K562 (cell line): ENCODE data around the gene DNAH1. TPM values are rescaled to one million over a fixed set of nuclear protein-coding genes. Genes with fewer than 3 reads are reported as not detected.

Source experiments
- ATAC-seq: fragments of 200-7000 bp; cut with Tn5 transposase; 3 replicates; pipeline ENCODE4 v1.9.1; 2020; ENCODE audit warnings: moderate library complexity
- BruUV-seq: library from RNA; stranded (reverse); fragments of 400-500 nt; replicated peaks from 2 replicates; lab custom pipeline; 2021; lab: Mats Ljungman, UMichigan
- CTCF ChIA-PET: fragments of 300-600 bp; formaldehyde crosslinking; extraction: SDS; loops from one replicate; lab custom pipeline; 2021; ENCODE audit warnings: low intra/inter-chr PET ratio; lab: Yijun Ruan, JAX
- POLR2A ChIA-PET: fragments of 300-600, 350-650 bp; sonication (Branson Sonifier 250); formaldehyde crosslinking; extraction: SDS; loops from one replicate; lab custom pipeline; 2021; ENCODE audit warnings: antibody characterized with exemption, inconsistent platforms; lab: Yijun Ruan, JAX
- DNase-seq, 4 experiments: peaks; one replicate each; pipeline versions ENCODE4 v3.0.0 to v3.0.0-alpha.2; 2011 to 2018; ENCODE audit warnings: low spot score in 3 of 4, mixed read lengths in 3 of 4; ENCODE audit errors: extremely low read depth in 1 of 4
- FAIRE-seq: peaks from 2 replicates; lab custom pipeline; 2011; peaks lifted over from hg19 to GRCh38; lab: Jason Lieb, UNC
- H2AFZ ChIP-seq: 2 replicates; pipeline ENCODE4 v1.6.0; 2011; ENCODE audit warnings: low read depth, low read length, control low read depth, inconsistent platforms
- H3K27ac ChIP-seq: fragments of 200-600 bp; 3 replicates; pipeline ENCODE4 v1.8.0; 2011; ENCODE audit warnings: low read depth, mild to moderate bottlenecking, control low read depth, inconsistent platforms, low read length, moderate library complexity, mixed read lengths; ENCODE audit errors: extremely low read depth
- H3K27me3 ChIP-seq, 2 experiments: fragments of 300-600 bp in 1 of 2; 2 replicates in 1 of 2; 3 replicates in 1 of 2; pipeline versions ENCODE4 v1.6.0 to v1.8.0; 2011; ENCODE audit warnings: inconsistent platforms in 2 of 2, low read length in 2 of 2, mild to moderate bottlenecking in 1 of 2, mixed read lengths in 1 of 2, moderate library complexity in 1 of 2; ENCODE audit not compliant: control insufficient read depth in 2 of 2, insufficient read depth in 2 of 2
- H3K36me3 ChIP-seq: fragments of 300-600 bp; 3 replicates; pipeline ENCODE4 v1.8.0; 2011; ENCODE audit warnings: mild to moderate bottlenecking, low read length, inconsistent platforms; ENCODE audit not compliant: control insufficient read depth, insufficient read depth
- H3K4me1 ChIP-seq, 2 experiments: fragments of 200-600 bp in 1 of 2; replicated peaks in 1 of 2; 2 replicates in 1 of 2; 3 replicates in 1 of 2; pipeline versions ENCODE4 v1.5.1 to v1.8.0; 2011; ENCODE audit warnings: inconsistent platforms in 2 of 2, low read length in 2 of 2, mild to moderate bottlenecking in 1 of 2, mixed read lengths in 1 of 2, moderate library complexity in 1 of 2; ENCODE audit not compliant: control insufficient read depth in 2 of 2, insufficient read depth in 2 of 2
- H3K4me2 ChIP-seq: 2 replicates; pipeline ENCODE4 v1.6.1; 2011; ENCODE audit warnings: low read length, control low read depth, inconsistent platforms, mixed read lengths; ENCODE audit not compliant: insufficient read depth
- H3K4me3 ChIP-seq: fragments of 200-600 bp; sonication (generic), shearing (Covaris generic); 2 replicates; pipeline ENCODE4 v1.5.1; 2016; ENCODE audit warnings: control low read depth, inconsistent platforms
- H3K79me2 ChIP-seq: fragments of 200-600 bp; 3 replicates; pipeline ENCODE4 v1.8.0; 2011; ENCODE audit warnings: low read length, inconsistent platforms; ENCODE audit not compliant: control insufficient read depth, insufficient read depth
- H3K9ac ChIP-seq, 2 experiments: 2 replicates each; pipeline versions ENCODE4 v1.6.0 to v1.6.1; 2011; ENCODE audit warnings: low read depth in 2 of 2, low read length in 2 of 2, control low read depth in 1 of 2, inconsistent platforms in 1 of 2, mild to moderate bottlenecking in 1 of 2, mixed read lengths in 1 of 2; ENCODE audit not compliant: insufficient read depth in 1 of 2
- H3K9me1 ChIP-seq: one replicate; pipeline ENCODE4 v1.6.0; 2011; ENCODE audit warnings: inconsistent platforms, mild to moderate bottlenecking, low read length, moderate library complexity; ENCODE audit not compliant: control insufficient read depth, insufficient read depth
- H3K9me3 ChIP-seq: replicated peaks from 2 replicates; pipeline ENCODE4 v1.5.1; 2011; ENCODE audit warnings: low read depth, low read length, inconsistent platforms; ENCODE audit not compliant: control insufficient read depth, insufficient read depth
- H4K20me1 ChIP-seq: replicated peaks from 2 replicates; pipeline ENCODE4 v1.6.1; 2011; ENCODE audit warnings: low read length, inconsistent platforms, mixed read lengths; ENCODE audit not compliant: control insufficient read depth, insufficient read depth
- ARNT ChIP-seq, 2 experiments: fragments of 450-650 bp; IDR thresholded peaks; 2 replicates each; pipeline ENCODE4 v1.6.1; 2016; ENCODE audit warnings: mild to moderate bottlenecking in 1 of 2
- DPF2 ChIP-seq: fragments of 450-650 bp; IDR thresholded peaks from 2 replicates; pipeline ENCODE4 v1.6.1; 2016
- NCOA1 ChIP-seq: fragments of 450-650 bp; IDR thresholded peaks from 2 replicates; pipeline ENCODE4 v1.6.1; 2016; ENCODE audit warnings: low read depth
- NFYB ChIP-seq: IDR thresholded peaks from 2 replicates; pipeline ENCODE4 v1.6.1; 2011; ENCODE audit warnings: mild to moderate bottlenecking, moderate library complexity; ENCODE audit not compliant: insufficient read length; ENCODE audit errors: extremely low read depth
- POU5F1 ChIP-seq: fragments of 150-350 bp; IDR thresholded peaks from 2 replicates; pipeline ENCODE4 v1.6.1; 2014; ENCODE audit warnings: borderline replicate concordance, low read length, low read depth, mild to moderate bottlenecking; ENCODE audit not compliant: partially characterized antibody
- RAD21 ChIP-seq, 2 experiments: fragments of 250-450 bp in 1 of 2; fragments of 450-650 bp in 1 of 2; sonication (Bioruptor Pico) in 1 of 2; formaldehyde crosslinking in 1 of 2; IDR thresholded peaks in 1 of 2; conservative IDR thresholded peaks in 1 of 2; 2 replicates each; pipeline versions ENCODE4 v1.4.0 to v1.8.0; 2020 to 2022; ENCODE audit warnings: mild to moderate bottlenecking in 2 of 2, moderate library complexity in 1 of 2
- REST ChIP-seq, 2 experiments: fragments of 450-650 bp; formaldehyde crosslinking in 1 of 2; IDR thresholded peaks; 2 replicates each; pipeline versions ENCODE4 v1.4.0 to v1.6.1; 2014 to 2020; ENCODE audit warnings: mild to moderate bottlenecking in 2 of 2, borderline replicate concordance in 1 of 2, low read depth in 1 of 2
- ZMIZ1 ChIP-seq, 2 experiments: fragments of 150-350 bp in 1 of 2; IDR thresholded peaks; 2 replicates each; pipeline ENCODE4 v1.6.1; 2012 to 2016; ENCODE audit warnings: low read depth in 2 of 2, low read length in 2 of 2, mild to moderate bottlenecking in 1 of 2, moderate library complexity in 1 of 2
- WGBS: fragments of 100-300 bp; shearing (Covaris generic); methylation state at CpG from one replicate; pipeline ENCODE4 v1.1.6; 2016; ENCODE audit warnings: low coverage, mixed read lengths; ENCODE audit not compliant: insufficient coverage; ENCODE audit errors: missing lambda C conversion rate; 5-methylcytosine and 5-hydroxymethylcytosine counted together
- in situ Hi-C: fragments of 300-500 bp; cut with MboI; formaldehyde crosslinking; loops from 4 replicates; pipeline ENCODE4 v1.15.0; 2018; ENCODE audit warnings: inconsistent platforms, mixed read lengths
- intact Hi-C: fragments of 100-400 bp; cut with micrococcal nuclease; formaldehyde crosslinking; loops from 2 replicates; pipeline ENCODE4 v1.14.2; 2022
- polyA plus RNA-seq, 8 experiments: library from polyadenylated mRNA; depleted of rRNA in 4 of 8; stranded (reverse) in 5 of 8; unstranded in 3 of 8; fragments of >200 nt; fragmentation: Nextera tagmentation in 2 of 8; fragmentation: Illumina TruSeq in 1 of 8; extraction: Ambion mirVana in 2 of 8; extraction: Trizol in 1 of 8; gene quantifications; 2 replicates each; pipeline versions ENCODE4 v1.2.1 to v1.2.3, GENCODE V29; 2011 to 2014; ENCODE audit warnings: inconsistent platforms in 1 of 8, missing spikeins in 1 of 8
- total RNA-seq, 7 experiments: library from RNA; depleted of rRNA in 6 of 7; stranded (reverse); fragments of >200 nt in 6 of 7; fragmentation: Illumina TruSeq in 2 of 7; extraction: Trizol in 2 of 7; gene quantifications; 2 replicates each; pipeline versions ENCODE4 v1.2.1 to v1.2.3, GENCODE V29; 2011 to 2021; ENCODE audit warnings: low replicate concordance in 1 of 7

Gene DNAH1
- total and polyA plus RNA-seq, 9 of the 15 experiments (the other 6 are each of a cell fraction or from before 2014, with no cell fraction given), result 0.04 to 0.84 (median 0.50) TPM

GRCh38 chr3:52428151-52429005, 112.3 kb downstream of the DNAH1 start:
- CTCF ChIA-PET, result interaction anchor here (0.9 to 1.8 kb wide), 5 partner anchors 17 to 644 kb away, joined by 3 to 8 read pairs (median 5); partner anchors contain the start of gene SEMA3G
- no peaks in the 10 kb centered on the region for H3K9me3 ChIP-seq
- H4K20me1 ChIP-seq, result no peaks in the 10 kb centered on the region; the same call in 1 of the 2 replicates
- DNase-seq (peak in 3 of 4 experiments; percentile 31 to 58 (median 35)), ATAC-seq (peak; percentile 92), FAIRE-seq (peak; percentile 95)
- H3K27ac ChIP-seq, result no peak overlapping the region
- intact Hi-C loops, result loop anchor here (1.0 kb wide), 1 partner anchor 19 kb away; no protein-coding TSS in a partner anchor
- no peaks in the 10 kb centered on the region for H3K4me1 ChIP-seq
- no peak overlapping the region for H2AFZ ChIP-seq
- H3K9ac ChIP-seq, result no peak overlapping the region
- POLR2A ChIA-PET, result no interaction called here
- no peak overlapping the region for H3K4me2 ChIP-seq
- BruUV-seq, result no TSS peak
- H3K9me1 ChIP-seq, result no peaks in the 10 kb centered on the region
- in situ Hi-C loops, result no loop called here
- no peaks in the 10 kb centered on the region; a peak in 1 of 5 replicates for H3K27me3 ChIP-seq
- H3K36me3 ChIP-seq, result no peaks in the 10 kb centered on the region
- WGBS, result 5% methylated on average over 7 of the region's 7 CpGs
- H3K4me3 ChIP-seq, result no peak overlapping the region
- H3K79me2 ChIP-seq, result no peaks in the 10 kb centered on the region
- peak; percentile 62; the same call in 1 of the 2 replicates for TF ChIP-seq REST (IDR thresholded peaks at IDR 0.05; ENCODE audit: borderline replicate concordance)
- TF ChIP-seq REST (CRISPR knock-in tag; IDR thresholded peaks at IDR 0.05; ENCODE audit: low read depth), result no peak
- no peak for TF ChIP-seq ZMIZ1 (IDR thresholded peaks at IDR 0.05; ENCODE audit: low read depth in 2 of 2, low read length in 2 of 2)
- TF ChIP-seq ARNT (IDR thresholded peaks at IDR 0.05), result no peak
- TF ChIP-seq RAD21 (CRISPR knock-in tag; conservative IDR thresholded peaks at IDR 0.05 in 1 of 2, IDR thresholded peaks at IDR 0.05 in 1 of 2), result peak; percentile 55 to 76
- TF ChIP-seq POU5F1, result no peak
- TF ChIP-seq NFYB, result no peak
- TF ChIP-seq DPF2, result no peak
- TF ChIP-seq NCOA1, result no peak
